ENCODE data around the gene NMUR2. TPM values are rescaled to one million over a fixed set of nuclear protein-coding genes. Genes with fewer than 3 reads are reported as not detected.

Gene NMUR2
- polyA plus RNA-seq, 1 donor from 2014 or later, result not detected

DNA sequence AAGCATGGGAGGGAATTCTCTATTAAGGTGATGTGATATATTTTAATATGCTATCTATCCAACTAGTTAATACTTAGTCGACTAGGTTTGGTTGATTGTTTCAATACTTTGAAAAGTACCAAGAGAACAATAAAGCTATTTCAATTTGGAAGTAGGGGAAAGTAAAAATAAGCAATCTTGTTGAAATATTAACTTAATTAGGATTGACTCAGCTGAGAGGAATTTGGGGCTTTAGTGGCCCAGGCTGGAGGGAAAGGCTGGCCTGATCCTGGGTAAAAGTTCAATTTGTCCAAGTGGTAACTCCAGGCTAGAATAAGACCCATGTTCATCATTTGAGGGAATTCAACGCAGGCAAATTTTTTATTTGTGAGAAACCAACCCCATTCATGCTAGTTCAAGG is 48.6 kb downstream of the NMUR2 start (continued):
- no peak for TF ChIP-seq EZH2 (IDR thresholded peaks at IDR 0.05; ENCODE audit: borderline replicate concordance, insufficient read depth, low read length, poor library complexity, severe bottlenecking)

DNA sequence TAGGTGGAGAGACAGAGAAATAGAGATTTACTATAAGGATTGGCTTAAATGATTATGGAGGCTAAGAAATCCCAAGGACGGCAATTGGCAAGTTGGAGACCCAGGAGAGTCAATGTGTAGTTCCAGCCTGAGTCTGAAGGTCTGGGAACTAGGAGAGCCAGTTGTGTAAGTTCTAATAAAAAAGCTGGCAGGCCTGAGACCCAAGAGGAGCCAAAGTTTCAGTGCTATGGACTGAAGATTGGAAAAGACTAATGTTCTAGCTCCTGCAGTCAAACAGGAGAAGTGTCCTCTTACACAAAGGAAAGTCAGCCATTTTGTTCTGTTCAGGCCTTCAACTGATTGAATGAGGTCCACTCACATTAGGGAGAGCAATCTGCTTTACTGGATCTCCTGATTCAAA is 50.0 kb downstream of the NMUR2 start:
- Histone ChIP-seq H3F3A (ENCODE audit: insufficient read depth, low read length, poor library complexity, severe bottlenecking) (no peaks in the 10 kb centered on the region), H3K79me2 (replicated peaks; ENCODE audit: insufficient read depth, low read length) (no peaks in the 10 kb centered on the region), H3K4me3 (ENCODE audit: low read length) (no peak overlapping the region), H3K27ac (ENCODE audit: low read length) (no peak overlapping the region), H3K9ac (ENCODE audit: low read length) (no peak overlapping the region), H3K27me3 (ENCODE audit: insufficient read depth, low read depth, low read length) (no peaks in the 10 kb centered on the region), H3K36me3 (ENCODE audit: insufficient read depth, low read length) (no peaks in the 10 kb centered on the region), H3K9me3 (ENCODE audit: low read length) (no peaks in the 10 kb centered on the region), H2AFZ (ENCODE audit: low read depth, low read length) (no peak overlapping the region), H3K9me2 (ENCODE audit: insufficient read depth, low read length) (no peaks in the 10 kb centered on the region), H4K20me1 (ENCODE audit: insufficient read depth) (no peaks in the 10 kb centered on the region), H3K4me2 (ENCODE audit: low read length) (no peak overlapping the region)
- TF ChIP-seq POLR2AphosphoS5 (IDR thresholded peaks at IDR 0.05), result no peak
- no peak for TF ChIP-seq SMC3 (conservative IDR thresholded peaks at IDR 0.05; ENCODE audit: poor library complexity)

DNA sequence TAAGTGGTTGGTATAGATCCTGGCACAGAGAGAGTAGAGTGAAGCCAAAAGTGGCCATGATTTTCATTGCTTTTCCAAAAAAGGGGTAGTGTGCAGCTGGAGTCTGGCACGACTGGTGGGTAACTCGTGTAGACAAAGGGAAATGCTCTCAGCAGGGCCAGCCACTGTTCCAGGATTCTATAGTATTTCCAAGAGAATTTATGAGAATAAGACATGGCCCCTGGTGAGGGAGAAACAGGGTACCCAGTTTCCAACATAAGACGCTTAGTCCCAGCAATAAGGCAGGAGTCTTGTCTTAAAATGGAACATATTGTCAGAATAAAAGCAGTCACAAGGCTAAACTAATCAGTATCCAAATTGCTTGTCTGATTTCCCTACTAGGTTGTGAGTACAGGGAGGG is 52.1 kb downstream of the NMUR2 start:
- H3K9me3 ChIP-seq (ENCODE audit: low read length), result no peaks in the 10 kb centered on the region
- H3K79me2 ChIP-seq (replicated peaks; ENCODE audit: insufficient read depth, low read length), result no peaks in the 10 kb centered on the region
- no peaks in the 10 kb centered on the region for H4K20me1 ChIP-seq (ENCODE audit: insufficient read depth)
- no peak overlapping the region for H2AFZ ChIP-seq (ENCODE audit: low read depth, low read length)
- H3K27me3 ChIP-seq (ENCODE audit: insufficient read depth, low read depth, low read length), result no peaks in the 10 kb centered on the region
- H3K9me2 ChIP-seq (ENCODE audit: insufficient read depth, low read length), result no peaks in the 10 kb centered on the region
- no peaks in the 10 kb centered on the region for H3F3A ChIP-seq (ENCODE audit: insufficient read depth, low read length, poor library complexity, severe bottlenecking)
- no peak overlapping the region for H3K27ac ChIP-seq (ENCODE audit: low read length)
- H3K36me3 ChIP-seq (ENCODE audit: insufficient read depth, low read length), result no peaks in the 10 kb centered on the region
- TF ChIP-seq EP300 (conservative IDR thresholded peaks at IDR 0.05; ENCODE audit: poor library complexity, severe bottlenecking), result no peak
- TF ChIP-seq TAF1 (IDR thresholded peaks at IDR 0.05; ENCODE audit: low read depth), result no peak
- TF ChIP-seq RAD21 (conservative IDR thresholded peaks at IDR 0.05), result no peak
- TF ChIP-seq SMC3 (conservative IDR thresholded peaks at IDR 0.05; ENCODE audit: poor library complexity), result no peak
- TF ChIP-seq, protein P1, sequence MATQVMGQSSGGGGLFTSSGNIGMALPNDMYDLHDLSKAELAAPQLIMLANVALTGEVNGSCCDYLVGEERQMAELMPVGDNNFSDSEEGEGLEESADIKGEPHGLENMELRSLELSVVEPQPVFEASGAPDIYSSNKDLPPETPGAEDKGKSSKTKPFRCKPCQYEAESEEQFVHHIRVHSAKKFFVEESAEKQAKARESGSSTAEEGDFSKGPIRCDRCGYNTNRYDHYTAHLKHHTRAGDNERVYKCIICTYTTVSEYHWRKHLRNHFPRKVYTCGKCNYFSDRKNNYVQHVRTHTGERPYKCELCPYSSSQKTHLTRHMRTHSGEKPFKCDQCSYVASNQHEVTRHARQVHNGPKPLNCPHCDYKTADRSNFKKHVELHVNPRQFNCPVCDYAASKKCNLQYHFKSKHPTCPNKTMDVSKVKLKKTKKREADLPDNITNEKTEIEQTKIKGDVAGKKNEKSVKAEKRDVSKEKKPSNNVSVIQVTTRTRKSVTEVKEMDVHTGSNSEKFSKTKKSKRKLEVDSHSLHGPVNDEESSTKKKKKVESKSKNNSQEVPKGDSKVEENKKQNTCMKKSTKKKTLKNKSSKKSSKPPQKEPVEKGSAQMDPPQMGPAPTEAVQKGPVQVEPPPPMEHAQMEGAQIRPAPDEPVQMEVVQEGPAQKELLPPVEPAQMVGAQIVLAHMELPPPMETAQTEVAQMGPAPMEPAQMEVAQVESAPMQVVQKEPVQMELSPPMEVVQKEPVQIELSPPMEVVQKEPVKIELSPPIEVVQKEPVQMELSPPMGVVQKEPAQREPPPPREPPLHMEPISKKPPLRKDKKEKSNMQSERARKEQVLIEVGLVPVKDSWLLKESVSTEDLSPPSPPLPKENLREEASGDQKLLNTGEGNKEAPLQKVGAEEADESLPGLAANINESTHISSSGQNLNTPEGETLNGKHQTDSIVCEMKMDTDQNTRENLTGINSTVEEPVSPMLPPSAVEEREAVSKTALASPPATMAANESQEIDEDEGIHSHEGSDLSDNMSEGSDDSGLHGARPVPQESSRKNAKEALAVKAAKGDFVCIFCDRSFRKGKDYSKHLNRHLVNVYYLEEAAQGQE (IDR thresholded peaks at IDR 0.05; ENCODE audit: borderline replicate concordance), result no peak
- TF ChIP-seq EZH2 (IDR thresholded peaks at IDR 0.05; ENCODE audit: borderline replicate concordance, insufficient read depth, low read length, poor library complexity, severe bottlenecking), result no peak
- TF ChIP-seq, protein P2, sequence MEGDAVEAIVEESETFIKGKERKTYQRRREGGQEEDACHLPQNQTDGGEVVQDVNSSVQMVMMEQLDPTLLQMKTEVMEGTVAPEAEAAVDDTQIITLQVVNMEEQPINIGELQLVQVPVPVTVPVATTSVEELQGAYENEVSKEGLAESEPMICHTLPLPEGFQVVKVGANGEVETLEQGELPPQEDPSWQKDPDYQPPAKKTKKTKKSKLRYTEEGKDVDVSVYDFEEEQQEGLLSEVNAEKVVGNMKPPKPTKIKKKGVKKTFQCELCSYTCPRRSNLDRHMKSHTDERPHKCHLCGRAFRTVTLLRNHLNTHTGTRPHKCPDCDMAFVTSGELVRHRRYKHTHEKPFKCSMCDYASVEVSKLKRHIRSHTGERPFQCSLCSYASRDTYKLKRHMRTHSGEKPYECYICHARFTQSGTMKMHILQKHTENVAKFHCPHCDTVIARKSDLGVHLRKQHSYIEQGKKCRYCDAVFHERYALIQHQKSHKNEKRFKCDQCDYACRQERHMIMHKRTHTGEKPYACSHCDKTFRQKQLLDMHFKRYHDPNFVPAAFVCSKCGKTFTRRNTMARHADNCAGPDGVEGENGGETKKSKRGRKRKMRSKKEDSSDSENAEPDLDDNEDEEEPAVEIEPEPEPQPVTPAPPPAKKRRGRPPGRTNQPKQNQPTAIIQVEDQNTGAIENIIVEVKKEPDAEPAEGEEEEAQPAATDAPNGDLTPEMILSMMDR (IDR thresholded peaks at IDR 0.05; ENCODE audit: poor library complexity, severe bottlenecking), result no peak
- no peak for TF ChIP-seq MXI1 (conservative IDR thresholded peaks at IDR 0.05; ENCODE audit: poor library complexity, severe bottlenecking)
- H3K4me3 ChIP-seq (ENCODE audit: low read length), result no peak overlapping the region
- H3K4me2 ChIP-seq (ENCODE audit: low read length), result no peak overlapping the region
- H3K9ac ChIP-seq (ENCODE audit: low read length), result no peak overlapping the region

Measured in neural cell (in vitro differentiated cells).